Nephron progenitor cell (in vitro differentiated cells): ENCODE results near the gene ITPR1.

Source experiments
- DNase-seq: peaks from one replicate; pipeline ENCODE4 v3.0.0; 2021
- H3K27ac Mint-ChIP-seq: 2 replicates; pipeline ENCODE4 v1.8.0; 2021; ENCODE audit warnings: mild to moderate bottlenecking, moderate library complexity, mixed read lengths
- H3K27me3 Mint-ChIP-seq: 2 replicates; pipeline ENCODE4 v1.8.0; 2021; ENCODE audit warnings: mild to moderate bottlenecking, low read depth, mixed read lengths; ENCODE audit not compliant: poor library complexity
- H3K36me3 Mint-ChIP-seq: 2 replicates; pipeline ENCODE4 v1.8.0; 2021; ENCODE audit warnings: low read depth, mixed read lengths
- H3K4me1 Mint-ChIP-seq: 2 replicates; pipeline ENCODE4 v1.8.0; 2021; ENCODE audit warnings: mixed read lengths
- H3K4me3 Mint-ChIP-seq: 2 replicates; pipeline ENCODE4 v1.8.0; 2021; ENCODE audit warnings: mild to moderate bottlenecking, moderate library complexity, mixed read lengths
- H3K9me3 Mint-ChIP-seq: 2 replicates; pipeline ENCODE4 v1.8.0; 2021; ENCODE audit warnings: mild to moderate bottlenecking, moderate library complexity, mixed read lengths
- TF ChIP-seq, protein P1 (sequence below): fragments of 200-600 bp; sonication (generic); IDR thresholded peaks from 2 replicates; pipeline ENCODE4 v1.5.0; 2021; ENCODE audit warnings: antibody characterized with exemption

ITPR1 gene

DNA sequence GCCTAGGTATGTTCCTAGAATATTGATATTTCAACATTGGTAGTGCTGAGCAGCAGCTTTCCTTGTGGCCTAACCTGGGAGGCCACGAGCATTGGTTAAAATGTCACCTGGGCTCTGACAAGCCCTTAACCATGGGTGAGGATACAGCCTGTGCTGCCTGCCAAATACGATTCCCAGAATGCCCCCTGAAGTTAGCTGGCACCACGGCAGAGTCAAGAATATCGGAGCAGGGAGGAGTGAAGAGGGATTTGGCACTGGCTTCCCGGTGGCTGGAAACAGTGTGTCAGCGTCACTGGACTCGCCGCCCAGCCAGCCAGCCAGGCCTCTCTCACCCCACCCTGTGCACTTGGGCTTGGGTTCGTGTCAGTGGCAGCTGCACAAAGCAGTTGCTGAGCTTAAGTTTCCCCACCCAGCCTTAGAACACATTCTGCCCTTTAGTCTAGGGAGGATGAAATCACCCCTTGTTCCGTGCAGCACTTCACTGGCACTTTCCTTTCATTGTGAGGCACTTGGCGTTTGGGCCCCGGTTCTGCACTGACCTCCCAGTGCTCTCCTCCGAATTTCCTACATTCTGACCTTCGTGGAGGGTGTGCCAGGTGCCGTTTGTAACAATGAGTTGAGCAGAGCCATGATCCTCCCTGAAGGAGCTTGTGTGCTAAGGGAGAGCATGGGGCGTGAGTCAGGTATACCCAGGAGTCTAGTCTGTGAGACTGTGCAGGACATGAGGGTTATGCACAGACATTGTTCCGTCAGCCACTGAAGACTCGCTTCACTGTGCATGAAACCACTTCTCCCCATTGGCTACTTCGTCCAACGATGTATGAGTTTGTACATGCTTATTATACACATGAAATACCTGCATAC lies 333.3 kb downstream of the ITPR1 start:
- Mint-ChIP-seq H3K27ac (no peak overlapping the region), H3K27me3 (no peaks in the 10 kb centered on the region), H3K4me3 (no peak overlapping the region), H3K36me3 (peaks cover 82% of the 10 kb centered on the region), H3K9me3 (no peaks in the 10 kb centered on the region), H3K4me1 (peaks cover 58% of the 10 kb centered on the region)
- TF ChIP-seq, protein P1, sequence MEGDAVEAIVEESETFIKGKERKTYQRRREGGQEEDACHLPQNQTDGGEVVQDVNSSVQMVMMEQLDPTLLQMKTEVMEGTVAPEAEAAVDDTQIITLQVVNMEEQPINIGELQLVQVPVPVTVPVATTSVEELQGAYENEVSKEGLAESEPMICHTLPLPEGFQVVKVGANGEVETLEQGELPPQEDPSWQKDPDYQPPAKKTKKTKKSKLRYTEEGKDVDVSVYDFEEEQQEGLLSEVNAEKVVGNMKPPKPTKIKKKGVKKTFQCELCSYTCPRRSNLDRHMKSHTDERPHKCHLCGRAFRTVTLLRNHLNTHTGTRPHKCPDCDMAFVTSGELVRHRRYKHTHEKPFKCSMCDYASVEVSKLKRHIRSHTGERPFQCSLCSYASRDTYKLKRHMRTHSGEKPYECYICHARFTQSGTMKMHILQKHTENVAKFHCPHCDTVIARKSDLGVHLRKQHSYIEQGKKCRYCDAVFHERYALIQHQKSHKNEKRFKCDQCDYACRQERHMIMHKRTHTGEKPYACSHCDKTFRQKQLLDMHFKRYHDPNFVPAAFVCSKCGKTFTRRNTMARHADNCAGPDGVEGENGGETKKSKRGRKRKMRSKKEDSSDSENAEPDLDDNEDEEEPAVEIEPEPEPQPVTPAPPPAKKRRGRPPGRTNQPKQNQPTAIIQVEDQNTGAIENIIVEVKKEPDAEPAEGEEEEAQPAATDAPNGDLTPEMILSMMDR = no peak
- DNase-seq = no peak

DNA sequence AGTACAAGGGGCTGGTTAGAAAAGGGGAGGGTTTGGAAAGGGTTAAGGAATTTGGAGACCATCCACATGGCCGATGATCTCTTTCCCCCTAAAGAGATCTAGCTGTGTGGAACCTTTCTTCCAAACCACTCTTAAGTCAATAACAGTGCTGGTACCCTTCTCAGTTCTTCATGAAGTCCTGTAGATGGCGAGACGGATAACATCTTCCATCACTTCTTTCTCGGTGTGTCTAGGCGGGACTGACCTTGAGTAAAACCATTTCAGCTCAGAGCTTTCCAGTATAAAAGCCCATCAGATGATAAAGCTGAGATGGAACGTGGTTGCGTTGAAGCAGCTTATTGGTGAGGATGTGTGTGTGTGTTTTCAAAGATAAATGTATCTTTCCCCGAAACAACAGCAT lies 334.6 kb downstream of the ITPR1 start:
- Mint-ChIP-seq H3K4me3 (no peak overlapping the region), H3K36me3 (peaks cover 78% of the 10 kb centered on the region), H3K27ac (no peak overlapping the region), H3K4me1 (peaks cover 59% of the 10 kb centered on the region), H3K9me3 (no peaks in the 10 kb centered on the region), H3K27me3 (no peaks in the 10 kb centered on the region)
- TF ChIP-seq, protein P1 = no peak
- no peak for DNase-seq

GRCh38 chr3:4828279-4829030 lies 335.3 kb downstream of the ITPR1 start:
- Mint-ChIP-seq H3K36me3 (peaks cover 77% of the 10 kb centered on the region), H3K27ac (no peak overlapping the region), H3K4me1 (peaks cover 56% of the 10 kb centered on the region), H3K27me3 (no peaks in the 10 kb centered on the region), H3K4me3 (no peak overlapping the region), H3K9me3 (no peaks in the 10 kb centered on the region)
- TF ChIP-seq, protein P1 = no peak
- DNase-seq = no peak

DNA sequence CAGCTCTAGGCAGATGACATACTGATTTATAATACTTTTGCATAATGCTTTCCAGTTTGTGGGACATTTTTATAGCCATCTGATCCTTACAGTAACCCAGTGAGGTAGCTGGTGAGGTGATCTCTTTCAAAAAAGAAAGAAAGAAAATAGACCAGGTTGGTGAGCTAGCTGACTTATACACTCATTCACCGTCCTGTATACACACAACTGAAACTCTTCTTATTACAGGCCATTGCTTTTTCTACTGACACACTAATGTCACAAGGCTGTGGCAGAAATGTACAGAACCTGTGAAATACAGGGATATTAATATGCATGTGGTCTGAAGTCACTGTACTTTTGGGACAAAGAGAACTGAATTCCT lies 335.9 kb downstream of the ITPR1 start:
- Mint-ChIP-seq H3K27ac (no peak overlapping the region), H3K4me1 (peaks cover 56% of the 10 kb centered on the region)
- TF ChIP-seq, protein P1 = no peak

GRCh38 chr3:4830586-4830914 lies 337.4 kb downstream of the ITPR1 start:
- DNase-seq = no peak
- no peaks in the 10 kb centered on the region for H3K9me3 Mint-ChIP-seq
- no peaks in the 10 kb centered on the region for H3K27me3 Mint-ChIP-seq
- TF ChIP-seq, protein P1 = no peak
- H3K27ac Mint-ChIP-seq = peak overlapping the region; percentile 96
- H3K4me1 Mint-ChIP-seq = peaks cover 56% of the 10 kb centered on the region
- no peak overlapping the region for H3K4me3 Mint-ChIP-seq
- peaks cover 76% of the 10 kb centered on the region for H3K36me3 Mint-ChIP-seq

More for the DNA sequence above, 335.9 kb downstream of the ITPR1 start:
- DNase-seq = no peak
- H3K4me3 Mint-ChIP-seq = no peak overlapping the region
- H3K9me3 Mint-ChIP-seq = no peaks in the 10 kb centered on the region
- no peaks in the 10 kb centered on the region for H3K27me3 Mint-ChIP-seq
- peaks cover 77% of the 10 kb centered on the region for H3K36me3 Mint-ChIP-seq
